Activated CD4-positive, alpha-beta T cell treated with anti-CD3 and anti-CD28 coated beads, Interleukin-10, Interleukin-2, amounts not matched to agents 100 ng/mL and 50 ng/mL, durations not matched to agents 16 hours and 8 hours (primary cell): ENCODE results near the gene B3GNT2.
"Not testable (repeated sequence)": the region's sequence is repeated elsewhere in the genome, so short reads cannot be mapped to it uniquely, and the experiment has no call there.

Source experiments
- DNase-seq: peaks from one replicate; pipeline ENCODE4 v3.0.0-alpha.2; 2020

Gene B3GNT2

GRCh38 chr2:62243983-62244382 lies 48.1 kb downstream of the B3GNT2 start:
- DNase-seq = no peak

- DNase-seq = no peak
These were observed 52.3 kb downstream of the B3GNT2 start for GRCh38 chr2:62248226-62248625.

DNA sequence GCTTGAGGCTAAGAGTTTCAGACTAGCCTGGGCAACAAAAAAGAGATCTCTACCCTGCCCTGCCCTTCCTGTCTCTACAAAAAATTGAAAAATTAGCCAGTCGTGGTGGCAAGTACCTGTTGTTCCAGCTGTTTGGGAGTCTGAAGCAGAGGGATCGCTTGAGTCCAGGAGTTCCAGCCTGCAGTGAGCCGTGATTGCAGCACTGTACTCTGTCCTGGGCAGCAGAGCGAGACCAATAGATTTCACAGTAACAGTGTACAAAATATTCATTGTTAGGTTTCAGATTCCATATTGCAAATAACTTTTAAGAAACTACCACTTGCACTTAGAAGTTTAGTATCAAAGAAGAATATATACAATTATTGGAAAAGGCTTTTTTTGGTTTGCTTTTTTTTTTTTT lies 54.3 kb downstream of the B3GNT2 start:
- no peak for DNase-seq

GRCh38 chr2:62254424-62255266 lies 58.7 kb downstream of the B3GNT2 start:
- DNase-seq = no peak

GRCh38 chr2:62257466-62257865 lies 61.6 kb downstream of the B3GNT2 start:
- DNase-seq = no peak

- no peak for DNase-seq
These were observed 67.3 kb downstream of the B3GNT2 start for GRCh38 chr2:62263076-62263715.

GRCh38 chr2:62264186-62264585 lies 68.3 kb downstream of the B3GNT2 start:
- DNase-seq = no peak

DNA sequence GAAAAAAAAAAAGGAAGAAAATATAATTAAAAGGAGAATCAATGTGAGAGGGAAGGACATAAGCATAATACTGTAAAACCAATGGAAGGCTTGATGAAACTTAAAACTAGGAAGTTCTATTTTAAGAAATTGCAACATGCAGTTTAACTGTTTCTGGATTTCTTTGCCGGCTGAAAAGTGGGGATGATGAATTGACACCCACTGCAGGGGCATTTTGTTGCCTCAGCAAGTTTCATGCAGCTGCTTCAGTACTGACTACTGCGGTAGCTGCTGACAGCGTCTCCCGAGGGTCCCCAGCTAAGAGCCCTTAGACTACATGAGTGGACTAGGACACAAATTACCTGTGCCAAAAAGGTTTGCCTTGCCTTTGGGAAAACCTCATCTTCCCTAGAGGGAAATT lies 69.2 kb downstream of the B3GNT2 start:
- no peak for DNase-seq

- DNase-seq = no peak
These were observed 70.6 kb downstream of the B3GNT2 start for GRCh38 chr2:62266433-62267038.

DNA sequence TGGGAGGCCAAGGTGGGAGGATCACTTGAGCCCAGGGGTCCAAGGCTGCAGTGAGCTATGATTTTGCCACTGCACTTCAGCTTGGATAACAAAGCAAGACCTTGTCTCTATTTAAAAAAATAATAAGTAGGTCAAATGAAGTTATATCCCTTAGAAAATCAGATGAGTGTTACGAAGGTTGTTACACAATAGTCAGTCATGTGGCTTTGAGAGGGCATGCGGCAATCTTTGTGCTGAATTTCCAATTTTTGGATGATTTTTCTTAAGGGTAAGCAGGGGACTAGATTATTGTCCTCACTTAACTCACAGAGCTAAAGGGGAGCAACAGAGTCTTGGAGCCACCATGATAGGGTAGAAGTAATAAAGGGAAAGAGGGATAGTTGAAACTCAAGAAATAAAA lies 71.8 kb downstream of the B3GNT2 start:
- DNase-seq = no peak

DNA sequence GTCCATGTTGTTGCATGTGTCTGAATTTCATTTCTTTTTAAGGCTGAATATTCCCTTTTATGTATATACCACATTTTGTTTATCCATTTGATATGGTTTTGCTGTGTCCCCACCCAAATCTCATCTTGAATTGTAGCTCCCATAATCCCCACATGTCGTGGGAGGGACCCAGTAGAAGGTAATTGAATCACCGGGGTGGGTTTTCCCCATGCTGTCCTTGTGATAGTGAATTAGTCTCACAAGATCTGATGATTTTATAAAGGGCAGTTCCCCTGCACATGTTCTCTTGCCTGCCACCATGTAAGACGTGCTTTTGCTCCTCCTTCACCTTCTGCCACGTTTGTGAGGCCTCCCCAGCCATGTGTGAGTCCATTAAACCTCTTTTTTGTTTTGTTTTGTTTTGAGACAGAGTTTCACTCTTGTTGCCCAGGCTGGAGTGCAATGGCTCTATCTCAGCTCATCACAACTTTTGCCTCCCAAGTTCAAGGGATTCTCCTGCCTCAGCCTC lies 72.8 kb downstream of the B3GNT2 start:
- DNase-seq = not testable (repeated sequence)

DNA sequence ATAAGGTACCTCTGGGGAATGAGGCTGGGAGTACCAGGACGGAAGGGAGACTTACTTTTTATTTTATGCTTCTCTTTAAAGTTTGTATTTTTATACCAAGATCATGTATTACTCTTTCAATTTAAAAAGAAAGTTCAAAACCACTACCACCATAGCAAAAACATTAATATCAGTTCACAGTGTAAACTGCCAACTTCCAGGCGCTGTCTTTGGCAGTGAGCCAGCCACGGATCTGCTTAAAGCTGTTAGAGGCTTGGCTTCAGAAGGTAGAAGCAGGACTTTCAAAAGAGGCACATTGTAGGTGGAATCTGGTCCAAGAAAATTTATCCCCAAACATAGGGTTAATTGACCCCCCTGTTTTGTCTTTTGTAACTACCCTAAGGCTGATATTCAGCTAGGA lies 74.8 kb downstream of the B3GNT2 start:
- DNase-seq = no peak
